Activated naive CD8-positive, alpha-beta T cell treated with anti-CD3 and anti-CD28 coated beads, Interleukin-2, amount 10 ng/mL, durations not matched to agents 7 days and 5 days (primary cell): ENCODE measurements around the gene ISM1. TPM values are rescaled to one million over a fixed set of nuclear protein-coding genes. Genes with fewer than 3 reads are reported as not detected.
A peak's percentile ranks its signal among the peaks of the same experiment; 100 is the strongest.

Experiments used
- ATAC-seq: fragments of 150-1000 bp; cut with Tn5 transposase; one replicate; pipeline ENCODE4 v1.10.0; 2021; ENCODE audit warnings: low read depth, moderate library complexity
- POLR2A ChIA-PET: fragments of 350-600 bp; sonication (Branson Sonifier 250); formaldehyde crosslinking; loops from one replicate; lab custom pipeline; 2021; ENCODE audit warnings: antibody characterized with exemption; lab: Charles Lee
- DNase-seq: peaks from one replicate; pipeline ENCODE4 v3.0.0; 2021
- H3K27ac Mint-ChIP-seq: one replicate; pipeline ENCODE4 v1.8.0; 2022; ENCODE audit warnings: mild to moderate bottlenecking, mixed read lengths
- H3K27me3 Mint-ChIP-seq: one replicate; pipeline ENCODE4 v1.8.0; 2022; ENCODE audit warnings: mild to moderate bottlenecking, moderate library complexity, mixed read lengths
- H3K36me3 Mint-ChIP-seq: one replicate; pipeline ENCODE4 v1.8.0; 2021; ENCODE audit warnings: mild to moderate bottlenecking, mixed read lengths
- H3K4me1 Mint-ChIP-seq: one replicate; pipeline ENCODE4 v1.8.0; 2021; ENCODE audit warnings: mixed read lengths
- H3K4me3 Mint-ChIP-seq: one replicate; pipeline ENCODE4 v1.8.0; 2022; ENCODE audit warnings: mild to moderate bottlenecking, moderate library complexity, mixed read lengths
- H3K9me3 Mint-ChIP-seq: one replicate; pipeline ENCODE4 v1.8.0; 2021; ENCODE audit warnings: mixed read lengths
- total RNA-seq, 2 experiments: library from RNA; stranded (reverse); gene quantifications; one replicate each; pipeline ENCODE4 v1.2.3, GENCODE V29; 2021

ISM1 gene
- total RNA-seq, 2 experiments from 2014 or later = 2.3 to 3.0 TPM

DNA sequence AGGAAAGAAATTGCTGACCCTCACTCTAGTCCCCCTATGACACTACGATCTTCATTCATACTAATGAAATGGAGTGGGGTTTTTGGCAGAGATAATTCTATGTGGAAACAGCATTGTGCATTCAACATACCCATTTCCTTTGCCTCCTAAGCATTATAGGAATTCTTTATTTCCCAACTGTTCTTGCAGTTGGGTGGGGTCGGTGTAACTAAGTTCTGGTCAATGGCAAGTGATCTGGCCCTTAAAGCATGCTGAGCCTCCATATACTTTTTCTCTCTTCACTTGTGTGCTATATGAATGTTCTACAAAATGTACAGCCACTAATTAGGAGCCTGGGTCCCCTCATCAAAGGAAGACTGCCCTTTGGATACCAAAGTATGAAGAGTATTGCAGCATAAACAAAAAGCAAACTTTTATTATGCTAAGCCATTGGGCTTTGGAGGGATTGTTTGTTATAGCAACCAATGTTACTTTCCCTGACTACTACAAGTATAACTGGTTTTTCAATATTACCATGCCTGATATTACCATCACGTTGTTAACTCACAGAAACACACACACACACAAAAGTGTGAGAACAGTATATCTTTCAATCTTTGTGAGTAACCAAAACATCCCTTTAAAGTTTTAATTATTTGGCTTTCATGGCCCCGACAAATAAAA lies 9.0 kb upstream of the ISM1 start:
- POLR2A ChIA-PET = interaction anchor here (1.4 kb wide), 1 partner anchor 9 kb away, joined by 3 read pairs; the partner anchor contains the start of gene ISM1
- peaks cover 10% of the 10 kb centered on the region for H3K4me1 Mint-ChIP-seq
- ATAC-seq = no peak
- H3K9me3 Mint-ChIP-seq = no peaks in the 10 kb centered on the region
- H3K36me3 Mint-ChIP-seq = no peaks in the 10 kb centered on the region
- no peak for DNase-seq
- H3K27me3 Mint-ChIP-seq = peaks cover 39% of the 10 kb centered on the region
- no peak overlapping the region for H3K27ac Mint-ChIP-seq
- no peak overlapping the region for H3K4me3 Mint-ChIP-seq

DNA sequence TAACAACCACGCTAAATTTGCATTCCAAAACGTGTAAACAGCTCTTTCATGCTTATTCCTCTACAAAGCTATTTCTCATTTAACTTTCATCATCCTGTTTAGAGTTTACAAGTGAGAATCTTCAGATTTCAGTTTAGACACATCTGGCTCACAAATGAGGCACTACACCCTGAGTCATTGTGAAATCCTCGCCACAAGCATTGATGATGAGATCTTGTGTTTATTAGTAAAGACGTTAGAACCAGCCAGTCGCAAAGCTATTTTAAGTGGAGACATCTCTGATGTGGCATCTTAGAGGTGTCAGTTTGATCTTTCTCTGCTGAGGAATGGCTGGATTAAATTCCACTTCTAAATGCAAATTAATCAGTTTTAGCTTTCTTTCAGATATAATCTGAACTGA lies 8.3 kb upstream of the ISM1 start:
- Mint-ChIP-seq H3K27ac (no peak overlapping the region), H3K36me3 (no peaks in the 10 kb centered on the region), H3K4me1 (peaks cover 10% of the 10 kb centered on the region), H3K4me3 (no peak overlapping the region), H3K9me3 (no peaks in the 10 kb centered on the region), H3K27me3 (peaks cover 44% of the 10 kb centered on the region)
- ATAC-seq (no peak), DNase-seq (no peak)
- POLR2A ChIA-PET = interaction anchor here (1.4 kb wide), 1 partner anchor 9 kb away, joined by 3 read pairs; the partner anchor contains the start of gene ISM1

DNA sequence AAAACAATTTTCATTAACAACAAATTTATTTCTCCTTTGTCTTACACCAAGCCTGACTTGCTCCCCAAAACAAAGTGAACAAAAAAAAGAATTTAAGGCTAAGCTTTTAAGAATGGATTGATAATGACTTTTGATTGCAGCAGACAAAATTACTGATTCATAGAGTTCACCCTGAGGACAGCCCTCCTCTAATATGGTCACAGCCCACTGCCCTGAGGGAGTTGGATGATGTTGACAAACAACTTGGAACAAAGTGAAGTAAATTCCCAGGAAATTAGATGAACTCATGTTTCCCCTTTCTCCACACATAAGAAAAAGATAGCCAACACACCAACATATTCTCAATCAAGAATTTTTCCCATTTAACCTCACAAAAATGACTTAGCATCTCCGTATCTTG lies 7.7 kb upstream of the ISM1 start:
- Mint-ChIP-seq H3K27me3 (peaks cover 49% of the 10 kb centered on the region), H3K9me3 (no peaks in the 10 kb centered on the region), H3K4me3 (no peak overlapping the region), H3K4me1 (peaks cover 10% of the 10 kb centered on the region), H3K36me3 (no peaks in the 10 kb centered on the region), H3K27ac (no peak overlapping the region)
- POLR2A ChIA-PET = interaction anchor here (1.4 kb wide), 1 partner anchor 8 kb away, joined by 3 read pairs; the partner anchor contains the start of gene ISM1
- ATAC-seq (no peak), DNase-seq (no peak)

DNA sequence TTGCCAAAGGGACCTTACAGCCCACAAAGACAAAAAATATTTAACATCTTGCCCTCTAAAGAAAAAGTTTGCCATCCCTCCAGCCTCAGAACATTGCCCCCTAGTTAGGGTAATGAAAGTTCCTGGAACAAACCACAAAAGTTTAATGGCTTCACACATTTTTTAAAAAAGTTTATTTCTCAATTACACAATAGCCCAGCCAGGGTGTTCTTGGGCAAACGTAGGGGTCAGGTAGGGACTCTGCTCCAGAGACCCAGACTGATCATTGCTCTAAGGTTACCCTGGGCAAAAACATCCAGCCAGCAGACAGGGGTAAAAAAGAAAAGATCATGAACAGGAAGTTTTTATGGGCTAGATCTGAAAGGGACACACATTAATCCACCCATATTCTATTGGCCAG lies 4.5 kb upstream of the ISM1 start:
- Mint-ChIP-seq H3K36me3 (no peaks in the 10 kb centered on the region), H3K9me3 (no peaks in the 10 kb centered on the region), H3K4me3 (no peak overlapping the region), H3K4me1 (peaks cover 14% of the 10 kb centered on the region), H3K27ac (no peak overlapping the region), H3K27me3 (peaks cover 68% of the 10 kb centered on the region)
- DNase-seq (no peak), ATAC-seq (no peak)
- POLR2A ChIA-PET = no interaction called here

DNA sequence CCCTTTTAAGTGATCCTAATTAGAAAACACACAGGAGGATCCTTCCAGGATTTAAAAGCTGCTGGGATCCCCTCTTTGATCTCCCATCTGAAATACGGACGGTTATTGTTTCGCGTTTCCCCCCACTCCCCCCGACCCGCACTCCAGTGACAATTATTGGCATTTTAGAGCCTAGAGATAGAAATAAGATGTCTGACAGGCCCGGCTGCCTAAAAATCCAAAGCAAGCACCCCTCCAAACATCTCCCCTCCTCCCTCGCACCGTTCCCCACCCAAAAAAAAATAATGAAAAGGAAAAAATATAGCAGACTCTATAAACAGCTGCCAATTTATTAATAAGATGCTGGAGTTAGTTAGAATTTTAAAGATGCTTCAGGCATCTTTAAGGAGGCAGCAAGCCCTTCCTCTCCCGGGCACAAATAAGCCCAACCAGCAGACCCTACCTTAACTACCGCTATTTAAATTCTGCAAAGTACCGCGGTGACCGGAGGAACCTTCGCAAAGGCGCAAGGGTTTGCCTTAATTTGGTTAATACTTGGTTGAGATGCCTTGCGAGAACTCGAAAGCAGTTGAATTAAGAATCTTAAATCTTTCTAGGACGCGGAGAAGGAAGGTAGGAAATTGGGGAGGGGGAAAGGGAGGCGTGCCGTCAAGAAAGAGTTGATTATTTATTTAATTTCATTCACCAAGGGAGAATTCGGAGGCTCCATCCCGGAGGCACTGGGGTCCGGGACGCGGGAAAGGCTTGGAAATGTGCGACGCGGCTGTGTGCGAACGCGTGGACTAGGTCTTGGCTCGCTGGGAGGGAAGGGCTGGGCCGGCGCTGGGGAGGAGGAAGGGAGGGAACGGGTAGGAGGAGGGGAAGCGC lies 1.5 kb upstream of the ISM1 start:
- POLR2A ChIA-PET = interaction anchor here (1.0 kb wide), 1 partner anchor 28 kb away, joined by 5 read pairs; no protein-coding TSS in a partner anchor
- peak overlapping the region; percentile 78 for H3K4me3 Mint-ChIP-seq
- H3K36me3 Mint-ChIP-seq = no peaks in the 10 kb centered on the region
- no peaks in the 10 kb centered on the region for H3K9me3 Mint-ChIP-seq
- peaks cover 21% of the 10 kb centered on the region for H3K4me1 Mint-ChIP-seq
- no peak for ATAC-seq
- peak overlapping the region; percentile 2 for H3K27ac Mint-ChIP-seq
- no peak for DNase-seq
- H3K27me3 Mint-ChIP-seq = peaks cover 52% of the 10 kb centered on the region

DNA sequence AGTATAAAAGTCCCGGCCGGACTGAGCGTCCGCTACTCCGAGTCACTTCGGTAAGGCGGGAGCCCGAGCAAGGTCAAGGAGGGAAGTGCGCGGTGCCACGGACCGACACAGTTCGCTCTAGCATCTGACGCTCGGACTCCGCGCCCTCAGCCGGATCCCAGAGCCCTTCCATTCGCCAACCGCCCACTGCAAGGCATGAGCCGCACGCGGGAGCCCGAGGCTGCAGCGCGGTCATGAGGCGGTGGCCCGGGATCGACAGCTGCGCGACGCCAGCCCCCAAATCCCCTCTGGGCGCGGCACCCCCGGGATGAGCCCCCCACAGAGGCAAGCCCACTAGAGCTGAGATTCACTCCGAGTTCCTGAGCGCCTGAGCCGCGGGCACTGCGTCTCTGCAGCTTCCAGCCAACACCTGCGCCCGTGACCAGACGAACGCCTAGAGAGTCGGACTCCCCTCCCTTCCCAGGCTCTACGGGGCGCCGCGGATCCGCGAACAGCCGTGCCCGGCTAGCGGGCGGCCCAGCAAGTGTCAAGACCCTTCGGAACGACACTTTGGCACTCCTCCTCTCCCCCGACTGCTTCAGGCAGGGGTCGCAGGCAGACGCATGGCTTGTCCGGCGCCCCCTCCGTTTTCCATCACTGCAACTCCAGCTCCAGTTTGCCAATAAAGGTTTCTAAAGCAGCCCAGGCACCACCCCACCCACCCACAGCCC lies 725 bp upstream of the ISM1 start:
- DNase-seq (peak; percentile 62), ATAC-seq (peak; percentile 23)
- H3K4me3 Mint-ChIP-seq = peak overlapping the region; percentile 78
- H3K9me3 Mint-ChIP-seq = no peaks in the 10 kb centered on the region
- peak overlapping the region; percentile 70 for H3K27ac Mint-ChIP-seq
- peaks cover 46% of the 10 kb centered on the region for H3K27me3 Mint-ChIP-seq
- H3K4me1 Mint-ChIP-seq = peaks cover 21% of the 10 kb centered on the region
- H3K36me3 Mint-ChIP-seq = no peaks in the 10 kb centered on the region
- POLR2A ChIA-PET = interaction anchor here (1.0 to 2.1 kb wide), 4 partner anchors 27 to 41 kb away, joined by 3 to 6 read pairs (median 4); no protein-coding TSS in a partner anchor

DNA sequence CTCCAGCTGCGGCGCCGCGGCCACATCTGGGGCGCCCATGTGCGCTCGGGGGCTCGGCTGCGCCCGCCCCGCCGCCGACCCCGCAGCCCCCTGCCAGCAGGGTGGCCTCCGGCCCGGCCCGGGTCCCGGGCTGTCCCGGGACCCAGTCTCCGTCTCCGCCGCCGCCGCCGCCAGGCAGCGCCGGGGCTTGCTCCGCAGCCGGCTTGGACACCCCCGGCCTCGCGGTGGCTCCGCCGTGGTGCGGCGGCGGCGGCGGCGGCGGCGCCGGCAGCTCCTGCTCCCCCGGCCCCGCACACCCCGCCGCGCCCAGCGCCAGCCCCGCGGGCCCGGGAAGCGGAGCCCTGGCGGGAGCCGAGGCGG lies 219 bp downstream of the ISM1 start:
- no peaks in the 10 kb centered on the region for H3K9me3 Mint-ChIP-seq
- no peak overlapping the region for H3K27ac Mint-ChIP-seq
- H3K4me1 Mint-ChIP-seq = peaks cover 20% of the 10 kb centered on the region
- peaks cover 3% of the 10 kb centered on the region for H3K36me3 Mint-ChIP-seq
- peaks cover 42% of the 10 kb centered on the region for H3K27me3 Mint-ChIP-seq
- DNase-seq (no peak), ATAC-seq (peak; percentile 8)
- POLR2A ChIA-PET = interaction anchor here (0.8 to 2.1 kb wide), 10 partner anchors 8 to 563 kb away, joined by 3 to 7 read pairs (median 4); partner anchors contain the start of genes ESF1 and NDUFAF5
- H3K4me3 Mint-ChIP-seq = peak overlapping the region; percentile 78

DNA sequence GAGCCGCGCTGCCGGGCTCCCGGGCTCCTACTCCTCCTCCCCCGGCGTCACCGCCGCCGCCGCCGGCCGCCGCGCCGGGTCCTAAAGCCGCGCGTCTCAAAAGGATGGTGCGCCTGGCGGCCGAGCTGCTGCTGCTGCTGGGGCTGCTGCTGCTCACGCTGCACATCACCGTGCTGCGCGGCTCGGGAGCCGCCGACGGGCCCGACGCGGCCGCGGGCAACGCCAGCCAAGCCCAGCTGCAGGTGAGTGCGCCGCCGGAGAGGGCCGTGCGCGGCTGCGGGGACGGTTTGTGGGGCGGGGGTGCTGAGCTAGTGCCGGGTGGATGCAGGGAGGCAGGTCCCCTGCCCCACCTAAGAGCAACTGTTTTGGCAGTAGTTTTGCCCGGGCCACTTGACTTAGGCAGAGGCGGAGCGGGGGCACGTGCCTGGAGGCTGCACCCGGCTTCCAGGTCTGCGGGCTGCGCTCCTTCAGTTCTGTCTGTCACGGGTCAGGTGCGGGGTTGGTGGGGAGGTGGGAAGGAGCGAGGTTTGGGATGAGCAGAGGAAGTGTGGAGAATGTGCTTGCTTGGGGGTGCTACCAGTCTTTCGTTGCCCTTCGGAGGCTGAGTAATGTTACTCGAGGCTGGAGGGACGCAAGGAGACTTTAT lies 722 bp downstream of the ISM1 start:
- peak overlapping the region; percentile 88 for H3K4me3 Mint-ChIP-seq
- H3K36me3 Mint-ChIP-seq = peaks cover 8% of the 10 kb centered on the region
- H3K4me1 Mint-ChIP-seq = peaks cover 15% of the 10 kb centered on the region
- H3K9me3 Mint-ChIP-seq = peaks cover 2% of the 10 kb centered on the region
- ATAC-seq (peak; percentile 87), DNase-seq (peak; percentile 84)
- peak overlapping the region; percentile 73 for H3K27ac Mint-ChIP-seq
- H3K27me3 Mint-ChIP-seq = peaks cover 39% of the 10 kb centered on the region
- POLR2A ChIA-PET = interaction anchor here (0.8 to 2.1 kb wide), 9 partner anchors 8 to 563 kb away, joined by 3 to 7 read pairs (median 3); partner anchors contain the start of genes ESF1 and NDUFAF5

DNA sequence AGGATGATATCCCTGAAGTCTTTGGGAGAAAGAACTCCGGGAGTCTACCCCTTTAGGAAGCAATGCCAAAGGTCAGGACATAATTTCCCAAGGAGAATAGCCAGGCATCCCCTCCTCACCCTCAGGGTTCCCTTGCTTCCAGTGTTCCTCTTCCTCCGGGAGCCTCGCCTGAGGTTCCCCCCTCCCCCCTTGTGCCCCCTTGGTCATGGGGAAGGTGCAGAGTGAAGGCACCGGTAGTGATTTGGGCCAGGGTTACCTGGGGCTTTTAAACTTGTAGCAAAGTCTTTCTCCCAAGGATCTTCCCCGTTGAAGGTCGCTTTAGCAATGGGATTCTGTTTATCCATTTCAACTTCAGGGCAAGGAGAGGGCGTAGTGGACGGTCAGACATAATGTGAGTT lies 1.2 kb downstream of the ISM1 start:
- Mint-ChIP-seq H3K27ac (peak overlapping the region; percentile 73), H3K9me3 (peaks cover 2% of the 10 kb centered on the region), H3K27me3 (peaks cover 35% of the 10 kb centered on the region), H3K4me3 (peak overlapping the region; percentile 88), H3K36me3 (peaks cover 10% of the 10 kb centered on the region), H3K4me1 (peaks cover 15% of the 10 kb centered on the region)
- ATAC-seq (no peak), DNase-seq (no peak)
- POLR2A ChIA-PET = interaction anchor here (1.3 to 2.1 kb wide), 4 partner anchors 8 to 562 kb away, joined by 6 to 7 read pairs (median 6); partner anchors contain the start of genes ESF1 and NDUFAF5

DNA sequence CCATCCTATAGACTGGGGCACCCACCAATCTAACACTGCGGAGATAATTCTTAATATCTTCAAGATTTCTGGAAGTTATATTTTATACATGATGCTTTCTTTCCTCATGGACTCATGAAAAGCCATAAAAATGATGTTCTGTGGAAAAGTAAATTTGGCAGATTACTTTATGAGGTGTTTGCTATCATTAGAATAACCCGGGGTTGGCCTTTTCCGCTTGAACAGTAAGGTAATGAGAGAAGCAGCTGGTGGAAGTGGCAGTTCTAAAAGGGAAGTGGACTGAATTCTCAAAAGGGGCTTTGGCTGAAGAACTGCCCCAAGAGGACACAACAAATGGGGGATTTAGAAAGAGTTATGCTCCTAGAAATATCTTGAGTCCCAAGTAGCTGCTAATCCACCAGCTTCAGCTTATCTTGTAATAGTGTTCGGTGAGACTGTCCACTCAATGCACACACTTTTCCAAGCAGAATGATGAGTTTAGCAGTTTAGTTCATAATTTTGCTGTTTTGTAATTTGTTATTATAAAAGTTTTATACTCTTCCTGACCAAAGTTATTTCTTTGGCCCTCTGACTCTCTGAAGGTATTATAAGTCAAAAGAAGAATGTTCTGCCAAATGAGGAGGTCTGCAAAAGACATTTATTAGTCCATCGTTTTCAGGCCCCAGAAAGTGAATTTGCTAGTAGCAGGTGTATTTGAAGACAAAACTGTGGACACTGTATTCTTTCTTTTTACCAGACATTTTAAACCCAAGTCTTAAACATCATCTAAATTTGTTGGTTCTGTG lies 2.9 kb downstream of the ISM1 start:
- DNase-seq = no peak
- H3K4me3 Mint-ChIP-seq = no peak overlapping the region
- peaks cover 2% of the 10 kb centered on the region for H3K9me3 Mint-ChIP-seq
- POLR2A ChIA-PET = no interaction called here
- no peak for ATAC-seq
- H3K27ac Mint-ChIP-seq = no peak overlapping the region
- H3K36me3 Mint-ChIP-seq = peaks cover 12% of the 10 kb centered on the region
- peaks cover 19% of the 10 kb centered on the region for H3K27me3 Mint-ChIP-seq
- H3K4me1 Mint-ChIP-seq = peaks cover 19% of the 10 kb centered on the region

DNA sequence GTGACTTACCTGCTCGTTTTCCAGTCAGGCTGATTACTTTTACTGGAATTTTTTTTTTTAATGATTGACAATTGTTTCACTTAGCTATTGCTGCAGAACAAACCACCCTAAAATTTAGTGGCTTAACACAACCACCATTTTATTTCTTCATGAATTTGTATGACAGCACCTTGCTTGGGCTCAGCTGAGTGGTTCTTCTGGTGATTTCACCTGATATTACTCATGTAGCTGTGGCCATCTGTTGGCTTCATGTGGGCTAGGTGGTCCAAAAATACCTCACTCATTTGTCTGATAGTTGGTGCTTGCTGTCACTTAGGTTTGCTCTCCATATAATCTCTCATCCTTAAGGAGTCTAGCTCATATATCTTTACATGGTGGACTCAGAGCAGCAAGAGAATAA lies 5.3 kb downstream of the ISM1 start:
- peaks cover 12% of the 10 kb centered on the region for H3K36me3 Mint-ChIP-seq
- ATAC-seq (no peak), DNase-seq (no peak)
- POLR2A ChIA-PET = no interaction called here
- H3K27me3 Mint-ChIP-seq = peaks cover 5% of the 10 kb centered on the region
- peaks cover 37% of the 10 kb centered on the region for H3K4me1 Mint-ChIP-seq
- H3K9me3 Mint-ChIP-seq = peaks cover 2% of the 10 kb centered on the region
- H3K4me3 Mint-ChIP-seq = no peak overlapping the region
- no peak overlapping the region for H3K27ac Mint-ChIP-seq

DNA sequence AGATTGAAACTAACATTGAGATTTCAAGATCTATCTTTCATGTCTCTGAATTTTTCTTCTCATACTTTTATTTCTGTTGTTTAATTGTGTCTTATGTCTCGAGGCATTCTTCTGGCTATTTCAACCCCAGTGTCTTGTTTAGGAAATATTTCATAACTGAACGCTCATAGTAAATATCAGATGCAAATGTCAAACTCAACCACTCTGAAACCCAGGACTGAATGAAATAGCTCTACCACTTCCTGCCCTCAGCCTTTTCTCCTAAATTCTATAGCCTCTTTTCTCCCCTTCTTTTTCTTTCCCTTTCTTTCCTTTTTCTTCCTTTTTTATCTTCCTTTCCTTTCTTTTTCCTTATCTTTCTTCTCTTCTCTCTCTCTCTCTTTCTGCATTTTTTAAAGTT lies 7.7 kb downstream of the ISM1 start:
- peaks cover 2% of the 10 kb centered on the region for H3K27me3 Mint-ChIP-seq
- no peak for DNase-seq
- peaks cover 2% of the 10 kb centered on the region for H3K9me3 Mint-ChIP-seq
- H3K36me3 Mint-ChIP-seq = peaks cover 14% of the 10 kb centered on the region
- peak overlapping the region; percentile 93 for H3K27ac Mint-ChIP-seq
- peaks cover 38% of the 10 kb centered on the region for H3K4me1 Mint-ChIP-seq
- POLR2A ChIA-PET = interaction anchor here (0.6 to 2.0 kb wide), 2 partner anchors 20 to 219 kb away, joined by 3 to 12 read pairs; no protein-coding TSS in a partner anchor
- ATAC-seq = no peak
- peak overlapping the region; percentile 82 for H3K4me3 Mint-ChIP-seq
